Measurements from ENCODE around the gene FAIM2.

DNA sequence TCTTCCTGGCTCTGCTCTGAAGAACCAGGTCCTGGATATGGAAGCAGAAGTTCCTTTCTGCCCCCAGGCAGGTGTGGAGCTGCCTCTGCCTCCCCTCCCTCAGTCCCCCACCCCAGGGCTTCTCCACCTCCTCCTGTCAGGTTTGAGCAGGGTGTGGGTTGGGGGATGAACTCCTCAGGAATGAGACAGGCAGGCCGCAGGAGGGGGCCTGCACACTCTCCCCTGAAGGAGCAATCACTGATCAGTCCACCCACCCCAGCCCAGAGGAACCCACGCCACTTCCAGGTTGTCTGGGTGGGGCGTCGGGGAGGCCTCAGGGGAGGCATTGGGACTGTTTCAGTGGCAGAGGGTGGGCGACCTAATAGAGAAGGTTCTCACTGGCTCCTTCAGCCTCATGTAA is 26.6 kb downstream of the FAIM2 start:
- TF ChIP-seq POLR2A (IDR thresholded peaks at IDR 0.05) (no peak), CTCF (IDR thresholded peaks at IDR 0.05 in 4 of 5, conservative IDR thresholded peaks at IDR 0.05 in 1 of 5) (no peak)
